MCF 10A (cell line): Measurements from ENCODE around the gene KCNMA1. TPM values are rescaled to one million over a fixed set of nuclear protein-coding genes. Genes with fewer than 3 reads are reported as not detected.
"Not testable (repeated sequence)": the region's sequence is repeated elsewhere in the genome, so short reads cannot be mapped to it uniquely, and the experiment has no call there.

Source experiments
- BruUV-seq: library from RNA; stranded (reverse); fragments of 400-500 nt; replicated peaks from 2 replicates; lab custom pipeline; 2021; lab: Mats Ljungman, UMichigan
- CTCF ChIA-PET: fragments of 300-600 bp; sonication (Branson Sonifier 250); formaldehyde crosslinking; extraction: SDS; loops from one replicate; lab custom pipeline; 2021; ENCODE audit warnings: antibody characterized with exemption, inconsistent platforms; lab: Yijun Ruan, JAX
- POLR2A ChIA-PET: fragments of 300-600, 350-650 bp; sonication (Branson Sonifier 250); formaldehyde crosslinking; extraction: SDS; loops from one replicate; lab custom pipeline; 2020; ENCODE audit warnings: antibody characterized with exemption, inconsistent platforms; lab: Yijun Ruan, JAX
- DNase-seq: peaks from one replicate; pipeline ENCODE4 v3.0.0-alpha.2; 2018; ENCODE audit not compliant: unreplicated experiment
- H3K27ac Mint-ChIP-seq: one replicate; pipeline ENCODE4 v1.8.0; 2022; ENCODE audit warnings: mild to moderate bottlenecking, low read depth, mixed read lengths; ENCODE audit not compliant: unreplicated experiment
- H3K27me3 Mint-ChIP-seq: one replicate; pipeline ENCODE4 v1.8.0; 2022; ENCODE audit warnings: mixed read lengths; ENCODE audit not compliant: insufficient read depth, unreplicated experiment
- H3K36me3 Mint-ChIP-seq: one replicate; pipeline ENCODE4 v1.8.0; 2022; ENCODE audit warnings: mild to moderate bottlenecking, moderate library complexity, mixed read lengths; ENCODE audit not compliant: insufficient read depth, unreplicated experiment
- H3K4me1 Mint-ChIP-seq: one replicate; pipeline ENCODE4 v1.8.0; 2022; ENCODE audit warnings: mixed read lengths; ENCODE audit not compliant: insufficient read depth, unreplicated experiment
- H3K4me3 Mint-ChIP-seq: one replicate; pipeline ENCODE4 v1.8.0; 2022; ENCODE audit warnings: mild to moderate bottlenecking, moderate library complexity, mixed read lengths; ENCODE audit not compliant: unreplicated experiment
- H3K9me3 Mint-ChIP-seq: one replicate; pipeline ENCODE4 v1.8.0; 2022; ENCODE audit warnings: mixed read lengths; ENCODE audit not compliant: unreplicated experiment
- intact Hi-C: fragments of 100-400 bp; cut with micrococcal nuclease; formaldehyde crosslinking; loops from 2 replicates; pipeline ENCODE4 v1.14.1; 2022
- total RNA-seq: library from RNA; stranded (reverse); gene quantifications from 2 replicates; pipeline ENCODE4 v1.2.3, GENCODE V29; 2022
- TF ChIP-seq, protein P1 (sequence below): fragments of 200-600 bp; IDR thresholded peaks from one replicate; pipeline ENCODE4 v1.8.0; 2022; ENCODE audit warnings: antibody characterized with exemption, mild to moderate bottlenecking; ENCODE audit not compliant: unreplicated experiment

Gene KCNMA1
- total RNA-seq, 1 experiment from 2014 or later, result 7.5 TPM

GRCh38 chr10:77520290-77520689, 117.3 kb downstream of the KCNMA1 start:
- intact Hi-C loops, result no loop called here
- Mint-ChIP-seq H3K36me3 (no peaks in the 10 kb centered on the region), H3K4me1 (no peaks in the 10 kb centered on the region), H3K9me3 (no peaks in the 10 kb centered on the region), H3K27me3 (no peaks in the 10 kb centered on the region), H3K4me3 (no peak overlapping the region), H3K27ac (no peak overlapping the region)
- CTCF ChIA-PET, result interaction anchor here (0.8 kb wide), 1 partner anchor 225 kb away, joined by 3 read pairs; no protein-coding TSS in a partner anchor
- TF ChIP-seq, protein P1, sequence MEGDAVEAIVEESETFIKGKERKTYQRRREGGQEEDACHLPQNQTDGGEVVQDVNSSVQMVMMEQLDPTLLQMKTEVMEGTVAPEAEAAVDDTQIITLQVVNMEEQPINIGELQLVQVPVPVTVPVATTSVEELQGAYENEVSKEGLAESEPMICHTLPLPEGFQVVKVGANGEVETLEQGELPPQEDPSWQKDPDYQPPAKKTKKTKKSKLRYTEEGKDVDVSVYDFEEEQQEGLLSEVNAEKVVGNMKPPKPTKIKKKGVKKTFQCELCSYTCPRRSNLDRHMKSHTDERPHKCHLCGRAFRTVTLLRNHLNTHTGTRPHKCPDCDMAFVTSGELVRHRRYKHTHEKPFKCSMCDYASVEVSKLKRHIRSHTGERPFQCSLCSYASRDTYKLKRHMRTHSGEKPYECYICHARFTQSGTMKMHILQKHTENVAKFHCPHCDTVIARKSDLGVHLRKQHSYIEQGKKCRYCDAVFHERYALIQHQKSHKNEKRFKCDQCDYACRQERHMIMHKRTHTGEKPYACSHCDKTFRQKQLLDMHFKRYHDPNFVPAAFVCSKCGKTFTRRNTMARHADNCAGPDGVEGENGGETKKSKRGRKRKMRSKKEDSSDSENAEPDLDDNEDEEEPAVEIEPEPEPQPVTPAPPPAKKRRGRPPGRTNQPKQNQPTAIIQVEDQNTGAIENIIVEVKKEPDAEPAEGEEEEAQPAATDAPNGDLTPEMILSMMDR, result no peak
- DNase-seq, result no peak
- no TSS peak for BruUV-seq
- POLR2A ChIA-PET, result interaction anchor here (0.6 kb wide), 1 partner anchor 209 kb away, joined by 4 read pairs; no protein-coding TSS in a partner anchor

DNA sequence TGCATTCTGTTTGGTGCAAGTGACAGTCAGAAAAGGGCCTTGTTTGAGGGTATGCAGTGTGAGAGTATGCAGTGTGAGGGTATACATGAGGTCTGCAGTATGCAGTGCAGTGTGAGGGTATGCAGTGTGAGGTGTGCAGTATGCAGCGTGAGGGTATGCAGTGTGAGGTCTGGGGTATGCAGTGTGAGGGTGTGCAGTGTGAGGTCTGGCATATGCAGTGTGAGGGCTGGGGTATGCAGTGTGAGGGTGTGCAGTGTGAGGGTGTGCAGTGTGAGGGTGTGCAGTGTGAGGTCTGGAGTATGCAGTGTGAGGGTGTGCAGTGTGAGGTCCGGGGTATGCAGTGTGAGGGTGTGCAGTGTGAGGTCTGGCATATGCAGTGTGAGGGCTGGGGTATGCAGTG, 117.8 kb downstream of the KCNMA1 start:
- H3K27ac Mint-ChIP-seq, H3K4me3 Mint-ChIP-seq, BruUV-seq, DNase-seq, H3K4me1 Mint-ChIP-seq, CTCF ChIA-PET, POLR2A ChIA-PET, H3K27me3 Mint-ChIP-seq, H3K9me3 Mint-ChIP-seq, H3K36me3 Mint-ChIP-seq, intact Hi-C loops: not testable (repeated sequence)

DNA sequence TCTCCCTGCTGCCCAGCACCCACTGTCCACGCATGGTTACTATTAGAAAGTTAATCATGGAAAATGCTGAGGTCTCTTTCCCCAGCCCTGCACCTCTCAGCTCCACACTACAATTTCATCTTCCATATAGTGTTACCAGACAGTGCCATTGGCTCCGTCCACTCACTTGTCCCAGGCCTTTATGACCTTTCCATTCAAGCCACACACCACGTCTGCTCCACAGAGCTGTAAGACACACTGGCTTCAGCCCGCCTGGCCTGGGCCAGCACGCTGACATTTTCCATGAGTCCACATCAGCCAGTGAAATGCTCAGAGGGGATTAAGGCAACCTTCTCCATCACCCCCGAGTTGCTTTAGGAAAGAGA, 118.7 kb downstream of the KCNMA1 start:
- ChIA-PET CTCF (interaction anchor here (0.6 kb wide), 1 partner anchor 84 kb away, joined by 3 read pairs; no protein-coding TSS in a partner anchor), POLR2A (no interaction called here)
- H3K27me3 Mint-ChIP-seq, result no peaks in the 10 kb centered on the region
- peaks cover 8% of the 10 kb centered on the region for H3K4me1 Mint-ChIP-seq
- no peaks in the 10 kb centered on the region for H3K9me3 Mint-ChIP-seq
- no peak overlapping the region for H3K4me3 Mint-ChIP-seq
- H3K36me3 Mint-ChIP-seq, result peaks cover 6% of the 10 kb centered on the region
- BruUV-seq, result no TSS peak
- TF ChIP-seq, protein P1, result no peak
- no peak for DNase-seq
- no peak overlapping the region for H3K27ac Mint-ChIP-seq
- intact Hi-C loops, result no loop called here

DNA sequence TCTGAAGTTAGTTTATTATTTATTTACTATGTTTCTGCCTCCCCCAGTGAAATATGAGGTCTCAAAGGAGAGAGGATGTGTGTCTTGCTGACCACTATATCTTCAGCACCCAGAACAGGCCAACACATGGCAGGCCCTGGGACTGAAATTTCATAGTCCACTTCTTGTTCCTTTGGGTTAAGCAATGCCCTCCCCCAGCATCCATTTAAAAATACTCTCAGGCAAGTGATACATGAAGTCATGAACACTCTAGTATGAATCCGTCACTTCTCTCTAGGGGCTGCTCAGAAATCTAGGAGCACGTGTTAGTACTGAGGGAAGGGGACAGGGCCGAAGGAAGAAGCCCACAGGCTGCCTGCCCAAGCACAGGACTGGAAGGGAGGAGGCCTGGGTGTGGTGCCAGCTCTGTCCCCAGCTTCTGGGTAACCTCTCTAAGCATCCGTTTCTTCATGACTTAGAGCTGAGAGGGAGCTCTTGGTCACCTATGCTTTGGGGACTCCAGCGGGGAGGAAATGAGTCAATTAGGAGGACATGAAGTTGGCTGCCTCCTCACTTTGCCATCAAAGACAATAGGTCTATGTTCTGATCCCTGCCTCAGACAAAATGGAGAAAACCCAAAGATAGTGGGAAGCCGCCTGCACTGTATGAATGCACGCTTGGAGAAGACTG, 119.2 kb downstream of the KCNMA1 start:
- H3K9me3 Mint-ChIP-seq, result no peaks in the 10 kb centered on the region
- CTCF ChIA-PET, result no interaction called here

More for the DNA sequence above, 119.2 kb downstream of the KCNMA1 start:
- no peak overlapping the region for H3K4me3 Mint-ChIP-seq
- DNase-seq, result no peak
- TF ChIP-seq, protein P1, result no peak
- intact Hi-C loops, result no loop called here
- H3K27me3 Mint-ChIP-seq, result no peaks in the 10 kb centered on the region
- peaks cover 13% of the 10 kb centered on the region for H3K4me1 Mint-ChIP-seq
- POLR2A ChIA-PET, result no interaction called here
- H3K27ac Mint-ChIP-seq, result no peak overlapping the region
- H3K36me3 Mint-ChIP-seq, result peaks cover 6% of the 10 kb centered on the region
- no TSS peak for BruUV-seq
